ENCODE results near the gene MIDN. TPM values are rescaled to one million over a fixed set of nuclear protein-coding genes. Genes with fewer than 3 reads are reported as not detected.
"Not testable (repeated sequence)": the region's sequence is repeated elsewhere in the genome, so short reads cannot be mapped to it uniquely, and the experiment has no call there.

Gene MIDN
- total RNA-seq = 121 TPM

GRCh38 chr19:1248139-1248785 is at the start of gene MIDN:
TSS of gene MIDN (plus strand) at chr19:1248583. CDS start at chr19:1250297, 1,714 bp downstream.
- peak; percentile 87 for DNase-seq (ENCODE audit: low spot score)

GRCh38 chr19:1199531-1199930 is 48.9 kb upstream of the MIDN start:
- DNase-seq (ENCODE audit: low spot score) = no peak

GRCh38 chr19:1200614-1201013 is 47.8 kb upstream of the MIDN start:
- DNase-seq (ENCODE audit: low spot score) = not testable (repeated sequence)

- peak; percentile 99 for DNase-seq (ENCODE audit: low spot score)
Measured at GRCh38 chr19:1205114-1206099, 43.0 kb upstream of the MIDN start, which contains the start of gene STK11. TSS of gene STK11 (plus strand) at chr19:1205778. CDS start at chr19:1206914, 1,136 bp downstream.

GRCh38 chr19:1206150-1206863 is 42.1 kb upstream of the MIDN start:
- peak; percentile 47 for DNase-seq (ENCODE audit: low spot score)

- DNase-seq (ENCODE audit: low spot score) = no peak
Measured at GRCh38 chr19:1206864-1207450, 41.4 kb upstream of the MIDN start.

GRCh38 chr19:1208830-1209229 is 39.6 kb upstream of the MIDN start:
- DNase-seq (ENCODE audit: low spot score) = peak; percentile 63

- DNase-seq (ENCODE audit: low spot score) = no peak
Measured at GRCh38 chr19:1210227-1210538, 38.2 kb upstream of the MIDN start.

GRCh38 chr19:1211494-1212234 is 36.7 kb upstream of the MIDN start:
- no peak for DNase-seq (ENCODE audit: low spot score)

GRCh38 chr19:1213391-1214286 is 34.7 kb upstream of the MIDN start:
- peak; percentile 86 for DNase-seq (ENCODE audit: low spot score)

GRCh38 chr19:1214299-1214861 is 34.0 kb upstream of the MIDN start:
- no peak for DNase-seq (ENCODE audit: low spot score)

- DNase-seq (ENCODE audit: low spot score) = no peak
Measured at GRCh38 chr19:1214862-1215731, 33.3 kb upstream of the MIDN start.

- DNase-seq (ENCODE audit: low spot score) = no peak
Measured at GRCh38 chr19:1216756-1217155, 31.6 kb upstream of the MIDN start.

GRCh38 chr19:1217366-1217765 is 31.0 kb upstream of the MIDN start:
- DNase-seq (ENCODE audit: low spot score) = no peak

- no peak for DNase-seq (ENCODE audit: low spot score)
Measured at GRCh38 chr19:1218751-1219567, 29.4 kb upstream of the MIDN start.

GRCh38 chr19:1219786-1220476 is 28.5 kb upstream of the MIDN start:
- no peak for DNase-seq (ENCODE audit: low spot score)

- no peak for DNase-seq (ENCODE audit: low spot score)
Measured at GRCh38 chr19:1220477-1220930, 27.9 kb upstream of the MIDN start.

Measured in ureter (tissue), 1 donor.